Naive thymus-derived CD8-positive, alpha-beta T cell (primary cell): ENCODE results near the gene MGRN1. TPM values are rescaled to one million over a fixed set of nuclear protein-coding genes. Genes with fewer than 3 reads are reported as not detected.

Source experiments
- ATAC-seq, 2 donors: fragments of 150-1000 bp; cut with Tn5 transposase in 1 of 2; sonication (Bioruptor Pico), chemical (Tn5 transposase) in 1 of 2; 1 replicate in 1 of 2; 2 replicates in 1 of 2; pipeline ENCODE4 v1.10.0; 2021; ENCODE audit warnings: mild to moderate bottlenecking in 2 of 2, moderate library complexity in 2 of 2
- POLR2A ChIA-PET: fragments of 350-600 bp; sonication (Branson Sonifier 250); formaldehyde crosslinking; loops from one replicate; lab custom pipeline; 2021; ENCODE audit warnings: antibody characterized with exemption; lab: Charles Lee
- DNase-seq, 10 donors: peaks; one replicate each; pipeline versions ENCODE4 v3.0.0 to v3.0.0-alpha.2; 2020 to 2022
- H3K27ac Mint-ChIP-seq, 10 donors: one replicate each; pipeline ENCODE4 v1.8.0; 2020 to 2022; ENCODE audit warnings: mild to moderate bottlenecking in 10 of 10, mixed read lengths in 10 of 10, moderate library complexity in 4 of 10, inconsistent platforms in 1 of 10
- H3K27me3 Mint-ChIP-seq, 5 donors: one replicate each; pipeline ENCODE4 v1.8.0; 2021 to 2022; ENCODE audit warnings: mixed read lengths in 5 of 5
- H3K36me3 Mint-ChIP-seq, 3 donors: one replicate each; pipeline ENCODE4 v1.8.0; 2020 to 2022; ENCODE audit warnings: mixed read lengths in 3 of 3, mild to moderate bottlenecking in 2 of 3, inconsistent platforms in 1 of 3
- H3K4me1 Mint-ChIP-seq, 4 donors: one replicate each; pipeline ENCODE4 v1.8.0; 2021 to 2022; ENCODE audit warnings: mixed read lengths in 4 of 4
- H3K4me3 Mint-ChIP-seq, 10 donors: one replicate each; pipeline ENCODE4 v1.8.0; 2020 to 2022; ENCODE audit warnings: mild to moderate bottlenecking in 10 of 10, mixed read lengths in 10 of 10, moderate library complexity in 6 of 10, inconsistent platforms in 1 of 10
- H3K9me3 Mint-ChIP-seq, 9 donors: one replicate each; pipeline ENCODE4 v1.8.0; 2020 to 2022; ENCODE audit warnings: mixed read lengths in 9 of 9, mild to moderate bottlenecking in 3 of 9, inconsistent platforms in 1 of 9, moderate library complexity in 1 of 9
- polyA plus RNA-seq, 3 donors: library from polyadenylated mRNA; unstranded; fragments of 300-500 nt; fragmentation: Illumina TruSeq; gene quantifications; one replicate each; pipeline ENCODE4 v1.2.3, GENCODE V29; 2021
- total RNA-seq, 8 experiments: library from RNA in 2 of 8; stranded (reverse) in 2 of 8; gene quantifications; one replicate each; pipeline ENCODE4 v1.2.3 and lab custom pipeline; 2021 to 2026

MGRN1 gene
- total and polyA plus RNA-seq, 5 experiments from 2014 or later, result 4.5 to 70.5 (median 5.8) TPM

DNA sequence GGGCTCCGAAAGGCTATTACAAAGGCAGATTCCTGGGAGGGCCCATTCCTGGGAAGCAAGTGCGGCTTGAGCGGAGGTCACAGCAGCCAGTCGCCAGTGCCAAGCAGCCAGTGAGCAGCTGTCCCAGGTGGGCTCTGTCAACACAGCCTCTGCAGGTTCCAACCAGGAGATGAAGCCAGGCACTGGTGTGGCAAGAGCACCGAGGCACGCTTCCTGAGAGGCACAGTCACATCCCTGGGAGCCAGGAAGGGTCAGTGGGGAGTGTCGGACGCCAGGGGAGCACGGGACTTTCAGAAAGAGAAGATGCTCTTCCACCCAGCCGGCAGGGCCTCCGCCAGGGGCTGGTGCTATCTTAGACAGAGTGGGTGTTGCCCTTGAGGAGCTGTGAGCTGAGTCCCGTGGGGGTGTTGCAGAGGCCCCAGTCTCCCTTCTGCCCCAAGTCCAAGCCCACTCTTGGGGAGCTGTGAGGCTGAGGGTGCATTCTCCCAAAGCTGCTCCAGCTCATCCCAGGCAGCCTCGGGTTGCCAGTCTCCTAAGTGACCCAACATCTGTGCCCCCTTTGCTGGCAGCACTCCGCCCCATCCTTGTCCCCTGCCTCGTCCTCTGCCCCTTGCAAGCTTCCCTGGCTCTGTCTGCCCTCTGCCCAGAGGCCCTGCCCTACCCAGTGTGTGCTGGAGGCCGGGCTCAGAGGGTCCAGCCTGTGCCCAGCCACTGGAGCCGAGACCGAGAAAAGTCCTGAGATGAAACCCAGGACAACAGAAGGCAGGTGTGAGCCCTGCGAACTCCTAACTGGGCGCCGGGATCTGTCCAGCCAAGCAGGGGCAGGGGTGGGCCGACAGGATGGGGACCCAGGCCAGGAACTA, 16.6 kb upstream of the MGRN1 start:
- H3K27ac Mint-ChIP-seq, result no peak overlapping the region
- peaks cover 5 to 13% (median 7%) of the 10 kb centered on the region in 4 donors for H3K4me1 Mint-ChIP-seq
- no peak for DNase-seq
- no peak for ATAC-seq
- H3K4me3 Mint-ChIP-seq, result no peak overlapping the region
- H3K27me3 Mint-ChIP-seq, result no peaks in the 10 kb centered on the region
- no peaks in the 10 kb centered on the region for H3K9me3 Mint-ChIP-seq
- POLR2A ChIA-PET, result interaction anchor here (1.0 kb wide), 1 partner anchor 98 kb away, joined by 3 read pairs; no protein-coding TSS in a partner anchor
- H3K36me3 Mint-ChIP-seq, result peaks cover 0 to 14% (median 0%) of the 10 kb centered on the region in 3 donors

GRCh38 chr16:4608704-4608980, 16.0 kb upstream of the MGRN1 start:
- Mint-ChIP-seq H3K4me1 (peaks cover 6 to 18% (median 13%) of the 10 kb centered on the region in 4 donors), H3K36me3 (peaks cover 0 to 14% (median 0%) of the 10 kb centered on the region in 3 donors), H3K27ac (peak overlapping the region in 1 of 10 donors; percentile 87), H3K27me3 (no peaks in the 10 kb centered on the region), H3K9me3 (no peaks in the 10 kb centered on the region), H3K4me3 (no peak overlapping the region)
- ATAC-seq, result no peak
- no peak for DNase-seq
- POLR2A ChIA-PET, result no interaction called here

DNA sequence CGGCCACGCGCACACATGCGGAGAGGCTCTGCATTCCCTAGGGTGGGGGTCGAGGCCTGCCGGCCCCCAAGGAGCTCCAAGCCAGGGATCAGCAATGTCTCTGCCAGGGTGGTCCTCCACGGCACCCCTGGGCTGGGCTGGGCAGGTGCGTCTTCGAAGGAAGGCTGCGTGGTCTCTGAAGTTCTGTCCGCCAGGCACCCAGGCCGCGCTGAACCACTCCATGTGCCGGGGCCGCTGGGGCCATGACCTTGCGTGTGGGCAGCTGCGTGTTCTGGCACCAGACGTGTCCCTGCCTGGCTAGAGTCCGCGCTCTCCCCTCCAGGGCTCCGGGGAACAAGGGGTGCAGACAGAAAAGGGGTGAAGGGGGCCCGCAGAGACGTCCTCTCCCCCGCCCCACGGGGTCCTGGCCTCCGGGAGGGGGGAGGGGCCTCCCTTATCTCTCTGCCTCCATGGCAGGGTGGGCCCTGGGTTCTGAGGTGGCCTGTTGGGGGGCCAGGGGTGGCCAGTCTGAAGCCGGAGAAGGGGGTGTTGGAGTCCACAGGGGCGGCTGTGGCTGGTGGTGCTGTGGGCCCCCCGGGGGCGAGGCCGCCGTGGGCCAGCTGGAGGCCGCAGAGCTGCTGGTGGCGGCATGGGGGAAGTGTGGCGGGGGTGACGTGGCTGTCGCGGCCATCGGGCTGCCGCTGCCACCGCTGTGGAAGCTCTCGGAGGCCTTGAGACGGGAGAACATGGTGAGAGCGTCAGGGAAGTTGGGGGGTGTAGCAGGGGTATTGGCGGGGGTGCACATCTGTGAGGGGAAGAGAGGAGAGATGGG, 15.2 kb upstream of the MGRN1 start:
- ATAC-seq, result no peak
- peaks cover 0 to 14% (median 0%) of the 10 kb centered on the region in 3 donors for H3K36me3 Mint-ChIP-seq
- peaks cover 6 to 21% (median 15%) of the 10 kb centered on the region in 4 donors for H3K4me1 Mint-ChIP-seq
- no peak for DNase-seq
- no peaks in the 10 kb centered on the region for H3K9me3 Mint-ChIP-seq
- no peaks in the 10 kb centered on the region for H3K27me3 Mint-ChIP-seq
- POLR2A ChIA-PET, result interaction anchor here (0.7 kb wide), 1 partner anchor 18 kb away, joined by 4 read pairs; no protein-coding TSS in a partner anchor
- no peak overlapping the region for H3K27ac Mint-ChIP-seq
- H3K4me3 Mint-ChIP-seq, result peak overlapping the region in 1 of 10 donors; percentile 29

- Mint-ChIP-seq H3K4me3 (no peak overlapping the region), H3K4me1 (peaks cover 7 to 24% (median 19%) of the 10 kb centered on the region in 4 donors), H3K27ac (peak overlapping the region in 2 of 10 donors; percentile 16 to 22), H3K9me3 (no peaks in the 10 kb centered on the region), H3K27me3 (no peaks in the 10 kb centered on the region), H3K36me3 (peaks cover 0 to 14% (median 0%) of the 10 kb centered on the region in 3 donors)
- DNase-seq (no peak), ATAC-seq (no peak)
- POLR2A ChIA-PET, result no interaction called here
Measured at GRCh38 chr16:4610011-4611005, 14.3 kb upstream of the MGRN1 start.

- peak overlapping the region in 4 of 10 donors; percentile 10 to 49 (median 42) for H3K27ac Mint-ChIP-seq
- POLR2A ChIA-PET, result interaction anchor here (0.6 to 0.7 kb wide), 2 partner anchors 27 to 44 kb away, joined by 4 to 5 read pairs; no protein-coding TSS in a partner anchor
- H3K36me3 Mint-ChIP-seq, result peaks cover 0 to 14% (median 0%) of the 10 kb centered on the region in 3 donors
- H3K27me3 Mint-ChIP-seq, result no peaks in the 10 kb centered on the region
- DNase-seq (no peak), ATAC-seq (no peak)
- peak overlapping the region in 3 of 10 donors; percentile 10 to 45 (median 18) for H3K4me3 Mint-ChIP-seq
- no peaks in the 10 kb centered on the region for H3K9me3 Mint-ChIP-seq
- H3K4me1 Mint-ChIP-seq, result peaks cover 11 to 36% (median 27%) of the 10 kb centered on the region in 4 donors
Measured at GRCh38 chr16:4611337-4612021, 13.1 kb upstream of the MGRN1 start.

GRCh38 chr16:4612474-4612931, 12.1 kb upstream of the MGRN1 start:
- Mint-ChIP-seq H3K27ac (peak overlapping the region in 2 of 10 donors; percentile 8 to 73), H3K27me3 (no peaks in the 10 kb centered on the region), H3K4me1 (peaks cover 11 to 42% (median 34%) of the 10 kb centered on the region in 4 donors), H3K36me3 (peaks cover 0 to 8% (median 0%) of the 10 kb centered on the region in 3 donors), H3K9me3 (no peaks in the 10 kb centered on the region), H3K4me3 (peak overlapping the region in 6 of 10 donors; percentile 39 to 92 (median 68))
- POLR2A ChIA-PET, result no interaction called here
- no peak for ATAC-seq
- DNase-seq, result no peak

DNA sequence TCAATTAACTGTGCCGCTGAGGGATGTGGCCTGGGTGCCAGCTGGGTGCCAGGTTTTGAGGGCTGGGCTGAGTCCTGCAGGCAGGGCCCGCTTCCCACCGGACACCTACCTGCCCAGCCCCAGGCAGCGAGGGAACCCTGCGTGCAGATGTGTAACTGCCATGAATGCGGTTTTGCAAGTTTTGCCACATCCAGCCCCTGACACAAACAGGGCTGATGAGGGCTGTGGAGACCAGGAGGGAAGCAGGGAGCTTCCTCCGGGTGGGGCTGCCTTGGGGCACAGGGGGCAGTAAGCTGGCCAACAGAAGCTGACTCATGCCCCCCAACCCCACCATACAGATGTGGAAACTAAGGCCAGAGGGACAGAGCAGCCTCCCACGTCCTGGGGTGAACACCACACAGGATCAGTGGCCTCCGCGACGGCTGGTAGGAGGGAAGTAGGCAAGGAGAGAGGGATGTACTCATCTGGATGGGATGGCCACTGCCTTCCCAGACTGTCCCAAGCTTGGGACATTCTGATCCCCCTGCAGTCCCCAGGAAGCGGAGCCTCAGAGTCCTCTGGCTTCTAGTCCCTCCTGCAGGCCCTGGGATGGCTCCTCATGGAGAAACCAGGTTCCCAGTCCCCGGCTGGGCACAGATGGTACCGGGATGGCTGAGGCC, 11.5 kb upstream of the MGRN1 start:
- POLR2A ChIA-PET, result no interaction called here
- DNase-seq, result no peak
- Mint-ChIP-seq H3K4me1 (peaks cover 11 to 47% (median 38%) of the 10 kb centered on the region in 4 donors), H3K27ac (peak overlapping the region in 6 of 10 donors; percentile 13 to 89 (median 42)), H3K9me3 (no peaks in the 10 kb centered on the region), H3K4me3 (peak overlapping the region; percentile 66 to 92 (median 82)), H3K27me3 (no peaks in the 10 kb centered on the region), H3K36me3 (peaks cover 0 to 6% (median 0%) of the 10 kb centered on the region in 3 donors)
- ATAC-seq, result no peak

GRCh38 chr16:4613636-4614570, 10.7 kb upstream of the MGRN1 start:
- no peaks in the 10 kb centered on the region for H3K9me3 Mint-ChIP-seq
- peak overlapping the region; percentile 66 to 95 (median 85) for H3K4me3 Mint-ChIP-seq
- H3K27me3 Mint-ChIP-seq, result no peaks in the 10 kb centered on the region
- POLR2A ChIA-PET, result interaction anchor here (0.7 to 3.1 kb wide), 6 partner anchors 10 to 195 kb away, joined by 3 to 14 read pairs (median 4); partner anchors contain the start of gene MGRN1
- ATAC-seq (peak in 1 of 2 donors; percentile 4), DNase-seq (peak in 5 of 10 donors; percentile 19 to 35 (median 29))
- peak overlapping the region in 7 of 10 donors; percentile 69 to 88 (median 81) for H3K27ac Mint-ChIP-seq
- peaks cover 11 to 48% (median 41%) of the 10 kb centered on the region in 4 donors for H3K4me1 Mint-ChIP-seq
- H3K36me3 Mint-ChIP-seq, result no peaks in the 10 kb centered on the region

DNA sequence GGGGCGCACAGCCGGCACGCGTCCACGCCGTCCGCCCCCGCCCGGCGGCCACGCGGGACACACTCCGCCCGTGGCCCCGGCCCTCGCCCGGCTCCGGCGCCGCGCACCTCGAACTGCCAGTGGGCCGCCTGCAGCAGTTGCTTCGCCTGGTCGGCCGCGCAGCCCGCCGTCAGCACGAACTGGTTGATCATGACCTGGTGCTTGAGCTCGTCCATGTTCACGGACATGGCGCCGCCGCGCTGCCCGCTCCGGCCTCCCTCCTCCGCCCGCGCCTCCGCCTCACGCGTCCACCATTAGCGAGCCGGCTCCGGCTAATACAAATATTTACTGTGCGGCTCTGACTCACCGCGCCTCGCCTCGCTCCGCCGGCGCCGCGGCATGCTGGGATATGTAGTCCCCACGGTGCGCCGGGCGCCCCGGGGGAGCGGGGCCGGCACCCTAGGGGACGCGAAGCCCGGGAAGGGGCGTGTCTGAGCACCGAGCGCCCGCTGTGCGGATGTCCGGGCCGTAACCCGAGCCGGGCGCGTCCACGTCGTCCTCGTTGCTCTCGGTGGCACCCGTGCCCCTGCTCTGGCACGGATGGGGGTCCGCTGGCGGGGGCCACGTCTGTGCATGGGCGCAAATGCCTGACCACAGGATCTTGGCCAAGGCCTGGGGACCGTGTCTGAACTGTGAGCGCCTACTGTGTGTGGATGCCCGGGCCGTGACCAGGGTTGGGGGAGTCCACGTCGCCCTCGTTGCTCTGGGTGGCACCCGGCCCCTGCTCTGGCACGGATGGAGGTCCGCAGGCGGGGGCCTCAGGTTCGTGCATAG, 9.8 kb upstream of the MGRN1 start, which contains the start of gene UBALD1:
Gene UBALD1, minus strand, starts transcription at position 318 of the 813 bp plus-strand sequence. Its CDS starts 91 bp downstream, at position 227.
- Mint-ChIP-seq H3K27me3 (no peaks in the 10 kb centered on the region), H3K9me3 (no peaks in the 10 kb centered on the region), H3K27ac (peak within 1 kb of the TSS; percentile 95 to 100 (median 99)), H3K36me3 (no peaks in the 10 kb centered on the region), H3K4me3 (peak within 1 kb of the TSS; percentile 92 to 99 (median 95)), H3K4me1 (peaks cover 11 to 50% (median 41%) of the 10 kb centered on the region in 4 donors)
- DNase-seq, result peak; percentile 51 to 82 (median 62)
- POLR2A ChIA-PET, result interaction anchor here (0.5 to 3.1 kb wide), 9 partner anchors 9 to 495 kb away, joined by 3 to 33 read pairs (median 3); partner anchors contain the start of gene MGRN1
- peak; percentile 19 to 54 for ATAC-seq
